ENCODE results near the gene ATXN7L2. TPM values are rescaled to one million over a fixed set of nuclear protein-coding genes. Genes with fewer than 3 reads are reported as not detected.
A peak's percentile ranks its signal among the peaks of the same experiment; 100 is the strongest.

ATXN7L2 gene
- total and polyA plus RNA-seq, 4 donors = 0.61 to 1.7 (median 1.3) TPM

GRCh38 chr1:109529881-109530456 lies 46.3 kb downstream of the ATXN7L2 start:
- 82% methylated on average over 8 of the region's 8 CpGs for WGBS
- Histone ChIP-seq H3K27ac (ENCODE audit: low read depth in 1 of 2, low read length in 2 of 2) (no peak overlapping the region), H3K36me3 (ENCODE audit: control insufficient read depth in 4 of 4, insufficient read depth in 3 of 4, low read depth in 1 of 4, low read length in 3 of 4) (no peaks in the 10 kb centered on the region), H3K4me1 (ENCODE audit: control insufficient read depth in 4 of 4, insufficient read depth in 4 of 4, low read length in 3 of 4) (peaks cover 0 to 4% (median 1%) of the 10 kb centered on the region in 4 donors), H3K4me3 (ENCODE audit: low read depth in 1 of 3, low read length in 3 of 3) (no peak overlapping the region), H3K27me3 (ENCODE audit: control insufficient read depth in 4 of 4, insufficient read depth in 4 of 4, low read length in 3 of 4) (no peaks in the 10 kb centered on the region), H3K9me3 (ENCODE audit: control insufficient read depth in 4 of 4, low read length in 3 of 4) (no peaks in the 10 kb centered on the region), H3K9ac (ENCODE audit: low read depth in 1 of 2, low read length in 2 of 2) (no peak overlapping the region)
- TF ChIP-seq TAF1 (conservative IDR thresholded peaks at IDR 0.05) (no peak), HNF4A (conservative IDR thresholded peaks at IDR 0.05) (no peak), MAX (IDR thresholded peaks at IDR 0.05) (no peak), GABPA (IDR thresholded peaks at IDR 0.05 in 1 of 2, conservative IDR thresholded peaks at IDR 0.05 in 1 of 2) (no peak), HNF4G (IDR thresholded peaks at IDR 0.05) (no peak), REST (IDR thresholded peaks at IDR 0.05) (no peak), JUND (IDR thresholded peaks at IDR 0.05) (no peak), SP1 (IDR thresholded peaks at IDR 0.05) (no peak), YY1 (IDR thresholded peaks at IDR 0.05) (no peak), FOXA2 (IDR thresholded peaks at IDR 0.05) (no peak), RAD21 (IDR thresholded peaks at IDR 0.05) (no peak)
- DNase-seq (ENCODE audit: low spot score) = no peak

GRCh38 chr1:109530457-109531087 lies 46.9 kb downstream of the ATXN7L2 start:
- Histone ChIP-seq H3K4me3 (ENCODE audit: low read depth in 1 of 3, low read length in 3 of 3) (no peak overlapping the region), H3K4me1 (ENCODE audit: control insufficient read depth in 4 of 4, insufficient read depth in 4 of 4, low read length in 3 of 4) (peaks cover 0 to 4% (median 1%) of the 10 kb centered on the region in 4 donors), H3K9ac (ENCODE audit: low read depth in 1 of 2, low read length in 2 of 2) (no peak overlapping the region), H3K36me3 (ENCODE audit: control insufficient read depth in 4 of 4, insufficient read depth in 3 of 4, low read depth in 1 of 4, low read length in 3 of 4) (no peaks in the 10 kb centered on the region), H3K27ac (ENCODE audit: low read depth in 1 of 2, low read length in 2 of 2) (no peak overlapping the region), H3K27me3 (ENCODE audit: control insufficient read depth in 4 of 4, insufficient read depth in 4 of 4, low read length in 3 of 4) (no peaks in the 10 kb centered on the region), H3K9me3 (ENCODE audit: control insufficient read depth in 4 of 4, low read length in 3 of 4) (no peaks in the 10 kb centered on the region)
- DNase-seq (ENCODE audit: low spot score) = peak; percentile 23
- 86% methylated on average over 13 of the region's 13 CpGs for WGBS
- TF ChIP-seq HNF4A (conservative IDR thresholded peaks at IDR 0.05) = no peak
- no peak for TF ChIP-seq ZBTB33 (IDR thresholded peaks at IDR 0.05)
- no peak for TF ChIP-seq REST (IDR thresholded peaks at IDR 0.05)
- no peak for TF ChIP-seq ATF3 (IDR thresholded peaks at IDR 0.05)
- TF ChIP-seq FOXA1 (IDR thresholded peaks at IDR 0.05) = no peak
- no peak for TF ChIP-seq CTCF (IDR thresholded peaks at IDR 0.05; ENCODE audit: low read depth, low read length, missing input control)
- no peak for TF ChIP-seq MAX (IDR thresholded peaks at IDR 0.05)
- no peak for TF ChIP-seq TAF1 (conservative IDR thresholded peaks at IDR 0.05)
- TF ChIP-seq YY1 (IDR thresholded peaks at IDR 0.05) = no peak
- TF ChIP-seq RAD21 (IDR thresholded peaks at IDR 0.05) = no peak
- no peak for TF ChIP-seq NR2F2 (IDR thresholded peaks at IDR 0.05)
- TF ChIP-seq RXRA (IDR thresholded peaks at IDR 0.05) = no peak

All from liver (tissue), 9 donors.